ENCODE data around the gene NAGLU. TPM values are rescaled to one million over a fixed set of nuclear protein-coding genes. Genes with fewer than 3 reads are reported as not detected.
"Not testable (repeated sequence)": the region's sequence is repeated elsewhere in the genome, so short reads cannot be mapped to it uniquely, and the experiment has no call there.

Gene NAGLU
- total RNA-seq, 2 donors from 2014 or later: 18.1 to 19.3 TPM

- H3K4me1 Mint-ChIP-seq (ENCODE audit: low read depth in 2 of 2): peaks cover 8 to 10% of the 10 kb centered on the region in 2 donors
- no peaks in the 10 kb centered on the region for H3K27me3 Mint-ChIP-seq
- DNase-seq (ENCODE audit: low spot score) (no peak), ATAC-seq (no peak)
- H3K36me3 Mint-ChIP-seq: no peaks in the 10 kb centered on the region
- H3K4me3 Mint-ChIP-seq: no peak overlapping the region
- no peaks in the 10 kb centered on the region for H3K9me3 Mint-ChIP-seq
- no peak overlapping the region for H3K27ac Mint-ChIP-seq
Observed at GRCh38 chr17:42543190-42544079, 7.4 kb downstream of the NAGLU start.

GRCh38 chr17:42544874-42545283 is 8.8 kb downstream of the NAGLU start:
- no peaks in the 10 kb centered on the region for H3K36me3 Mint-ChIP-seq
- no peaks in the 10 kb centered on the region for H3K27me3 Mint-ChIP-seq
- DNase-seq (ENCODE audit: low spot score) (no peak), ATAC-seq (no peak)
- no peak overlapping the region for H3K4me3 Mint-ChIP-seq
- no peak overlapping the region for H3K27ac Mint-ChIP-seq
- peaks cover 16 to 17% of the 10 kb centered on the region in 2 donors for H3K4me1 Mint-ChIP-seq (ENCODE audit: low read depth in 2 of 2)
- H3K9me3 Mint-ChIP-seq: no peaks in the 10 kb centered on the region

- not testable (repeated sequence) for ATAC-seq; H3K27ac Mint-ChIP-seq; DNase-seq (ENCODE audit: low spot score); H3K27me3 Mint-ChIP-seq; H3K9me3 Mint-ChIP-seq; H3K4me3 Mint-ChIP-seq; H3K36me3 Mint-ChIP-seq
- peaks cover 15 to 18% of the 10 kb centered on the region in 2 donors for H3K4me1 Mint-ChIP-seq (ENCODE audit: low read depth in 2 of 2)
Observed at GRCh38 chr17:42545755-42546505, 9.9 kb downstream of the NAGLU start.

GRCh38 chr17:42547001-42547461 is 11.0 kb downstream of the NAGLU start:
- H3K27me3 Mint-ChIP-seq: no peaks in the 10 kb centered on the region
- DNase-seq (ENCODE audit: low spot score) (no peak), ATAC-seq (no peak)
- H3K36me3 Mint-ChIP-seq: no peaks in the 10 kb centered on the region
- no peaks in the 10 kb centered on the region for H3K9me3 Mint-ChIP-seq
- no peak overlapping the region for H3K27ac Mint-ChIP-seq
- H3K4me3 Mint-ChIP-seq: no peak overlapping the region
- peaks cover 13 to 14% of the 10 kb centered on the region in 2 donors for H3K4me1 Mint-ChIP-seq (ENCODE audit: low read depth in 2 of 2)

DNA sequence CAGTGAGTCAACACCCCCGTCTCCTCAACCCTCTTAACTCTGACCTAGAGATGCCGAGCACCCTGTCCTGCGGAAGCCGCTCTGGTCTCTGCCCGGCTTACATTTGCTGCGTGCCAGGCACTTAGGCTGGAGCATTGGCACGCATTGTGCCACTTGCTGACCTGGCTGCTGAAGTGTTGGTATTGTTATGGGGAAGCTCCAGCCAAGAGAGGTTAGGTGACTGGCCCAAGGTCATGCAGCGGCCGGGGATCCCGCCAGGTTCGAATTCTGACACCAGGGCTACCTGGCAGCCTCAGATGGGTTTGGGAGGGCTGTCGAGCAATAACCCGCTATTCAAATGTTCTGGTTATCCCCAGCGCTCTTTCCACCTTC is 11.6 kb downstream of the NAGLU start:
- Mint-ChIP-seq H3K9me3 (no peaks in the 10 kb centered on the region), H3K27me3 (no peaks in the 10 kb centered on the region), H3K4me1 (ENCODE audit: low read depth in 2 of 2) (peaks cover 13 to 14% of the 10 kb centered on the region in 2 donors), H3K4me3 (no peak overlapping the region), H3K27ac (no peak overlapping the region), H3K36me3 (no peaks in the 10 kb centered on the region)
- DNase-seq (ENCODE audit: low spot score) (no peak), ATAC-seq (no peak)

GRCh38 chr17:42548070-42548837 is 12.2 kb downstream of the NAGLU start:
- H3K4me1 Mint-ChIP-seq (ENCODE audit: low read depth in 2 of 2): peaks cover 13 to 14% of the 10 kb centered on the region in 2 donors
- ATAC-seq (peak; percentile 75 to 86), DNase-seq (ENCODE audit: low spot score) (no peak)
- H3K36me3 Mint-ChIP-seq: no peaks in the 10 kb centered on the region
- no peak overlapping the region for H3K27ac Mint-ChIP-seq
- no peaks in the 10 kb centered on the region for H3K27me3 Mint-ChIP-seq
- no peaks in the 10 kb centered on the region for H3K9me3 Mint-ChIP-seq
- peak overlapping the region; percentile 20 for H3K4me3 Mint-ChIP-seq

- peak overlapping the region in 1 of 2 donors; percentile 34 for H3K27ac Mint-ChIP-seq
- H3K27me3 Mint-ChIP-seq: no peaks in the 10 kb centered on the region
- DNase-seq (ENCODE audit: low spot score) (no peak), ATAC-seq (peak; percentile 3 to 51)
- no peaks in the 10 kb centered on the region for H3K36me3 Mint-ChIP-seq
- H3K4me3 Mint-ChIP-seq: peak overlapping the region; percentile 41
- H3K4me1 Mint-ChIP-seq (ENCODE audit: low read depth in 2 of 2): peaks cover 13 to 14% of the 10 kb centered on the region in 2 donors
- no peaks in the 10 kb centered on the region for H3K9me3 Mint-ChIP-seq
Observed at GRCh38 chr17:42548993-42549755, 13.1 kb downstream of the NAGLU start.

DNA sequence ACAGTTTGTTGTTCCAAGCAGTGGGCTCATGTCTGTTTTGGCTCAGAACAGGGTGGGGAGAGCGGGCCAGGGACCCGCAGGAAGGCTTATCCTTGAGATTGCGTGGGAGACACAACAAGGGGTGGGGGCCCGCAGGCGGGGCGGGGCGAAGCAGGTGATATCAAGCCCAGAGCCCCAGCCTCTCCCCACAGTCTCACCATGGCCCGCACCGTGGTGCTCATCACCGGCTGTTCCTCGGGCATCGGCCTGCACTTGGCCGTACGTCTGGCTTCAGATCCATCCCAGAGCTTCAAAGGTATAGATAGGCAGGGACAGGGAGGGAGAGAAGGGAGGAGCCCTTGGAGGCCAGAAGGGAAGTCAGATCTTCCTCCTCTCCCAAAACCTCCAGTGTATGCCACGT is 16.7 kb downstream of the NAGLU start, which contains the start of gene HSD17B1:
Gene HSD17B1 (plus strand): TSS at position 188 of the 400 bp plus-strand sequence. CDS start 11 bp downstream, at position 199.
- peak within 1 kb of the TSS; percentile 89 for H3K4me3 Mint-ChIP-seq
- not testable (repeated sequence) for H3K36me3 Mint-ChIP-seq; ATAC-seq; DNase-seq (ENCODE audit: low spot score); H3K9me3 Mint-ChIP-seq; H3K27me3 Mint-ChIP-seq
- peaks cover 23 to 29% of the 10 kb centered on the region in 2 donors for H3K4me1 Mint-ChIP-seq (ENCODE audit: low read depth in 2 of 2)
- H3K27ac Mint-ChIP-seq: peak within 1 kb of the TSS in 1 of 2 donors; percentile 37

DNA sequence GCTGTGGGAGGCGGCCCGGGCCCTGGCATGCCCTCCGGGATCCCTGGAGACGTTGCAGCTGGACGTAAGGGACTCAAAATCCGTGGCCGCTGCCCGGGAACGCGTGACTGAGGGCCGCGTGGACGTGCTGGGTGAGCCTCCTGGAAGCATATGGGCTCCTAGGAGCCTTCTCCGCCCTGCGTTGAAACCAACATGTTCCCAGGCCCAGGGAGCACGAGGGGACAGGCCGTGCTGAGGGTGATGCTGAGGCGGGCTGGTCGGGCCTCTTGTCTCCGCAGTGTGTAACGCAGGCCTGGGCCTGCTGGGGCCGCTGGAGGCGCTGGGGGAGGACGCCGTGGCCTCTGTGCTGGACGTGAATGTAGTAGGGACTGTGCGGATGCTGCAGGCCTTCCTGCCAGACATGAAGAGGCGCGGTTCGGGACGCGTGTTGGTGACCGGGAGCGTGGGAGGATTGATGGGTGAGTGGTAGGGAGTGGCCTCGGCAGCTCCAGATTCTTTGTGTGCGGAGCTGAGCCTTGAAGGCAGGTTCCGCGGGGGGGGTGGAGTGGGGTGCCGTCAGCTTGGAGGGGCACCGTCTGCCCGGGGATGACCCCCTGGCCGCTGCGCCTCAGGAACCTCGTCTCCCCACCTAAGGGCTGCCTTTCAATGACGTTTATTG is 17.2 kb downstream of the NAGLU start:
- peak overlapping the region in 1 of 2 donors; percentile 37 for H3K27ac Mint-ChIP-seq
- no peaks in the 10 kb centered on the region for H3K36me3 Mint-ChIP-seq
- DNase-seq (ENCODE audit: low spot score) (no peak), ATAC-seq (no peak)
- H3K4me1 Mint-ChIP-seq (ENCODE audit: low read depth in 2 of 2): peaks cover 23 to 29% of the 10 kb centered on the region in 2 donors
- H3K9me3 Mint-ChIP-seq: no peaks in the 10 kb centered on the region
- peak overlapping the region; percentile 89 for H3K4me3 Mint-ChIP-seq
- no peaks in the 10 kb centered on the region for H3K27me3 Mint-ChIP-seq

- Mint-ChIP-seq H3K27ac (peak overlapping the region; percentile 87 to 95), H3K4me3 (peak overlapping the region; percentile 89), H3K4me1 (ENCODE audit: low read depth in 2 of 2) (peaks cover 22 to 27% of the 10 kb centered on the region in 2 donors), H3K27me3 (no peaks in the 10 kb centered on the region), H3K36me3 (no peaks in the 10 kb centered on the region), H3K9me3 (no peaks in the 10 kb centered on the region)
- DNase-seq (ENCODE audit: low spot score): no peak
- no peak for ATAC-seq
Observed at GRCh38 chr17:42553866-42554249, 17.8 kb downstream of the NAGLU start.

DNA sequence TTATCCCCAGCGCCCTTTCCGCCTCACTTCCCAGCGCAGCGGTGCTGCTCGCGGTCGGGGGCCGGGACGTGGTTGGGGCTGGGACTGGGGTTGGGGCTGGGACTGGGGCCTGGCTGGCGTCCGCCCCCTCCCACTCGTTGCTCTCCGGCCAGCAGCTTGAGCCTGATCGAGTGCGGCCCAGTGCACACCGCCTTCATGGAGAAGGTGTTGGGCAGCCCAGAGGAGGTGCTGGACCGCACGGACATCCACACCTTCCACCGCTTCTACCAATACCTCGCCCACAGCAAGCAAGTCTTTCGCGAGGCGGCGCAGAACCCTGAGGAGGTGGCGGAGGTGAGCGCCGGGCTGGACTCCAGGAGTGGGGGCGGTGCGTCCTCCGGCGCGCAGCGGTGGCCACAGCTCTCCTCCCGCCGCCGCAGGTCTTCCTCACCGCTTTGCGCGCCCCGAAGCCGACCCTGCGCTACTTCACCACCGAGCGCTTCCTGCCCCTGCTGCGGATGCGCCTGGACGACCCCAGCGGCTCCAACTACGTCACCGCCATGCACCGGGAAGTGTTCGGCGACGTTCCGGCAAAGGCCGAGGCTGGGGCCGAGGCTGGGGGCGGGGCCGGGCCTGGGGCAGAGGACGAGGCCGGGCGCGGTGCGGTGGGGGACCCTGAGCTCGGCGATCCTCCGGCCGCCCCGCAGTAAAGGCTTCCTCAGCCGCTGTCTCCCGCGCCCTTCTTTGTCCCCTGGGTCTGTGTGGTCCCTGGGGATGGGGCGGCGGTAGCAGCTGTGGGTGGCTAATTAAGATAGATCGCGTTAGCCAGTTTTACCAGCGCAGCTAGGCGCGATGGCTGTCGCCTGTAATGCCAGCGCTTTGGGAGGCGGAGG is 18.4 kb downstream of the NAGLU start:
- H3K4me3 Mint-ChIP-seq: peak overlapping the region; percentile 89
- peaks cover 16 to 21% of the 10 kb centered on the region in 2 donors for H3K4me1 Mint-ChIP-seq (ENCODE audit: low read depth in 2 of 2)
- H3K9me3 Mint-ChIP-seq: no peaks in the 10 kb centered on the region
- H3K27me3 Mint-ChIP-seq: no peaks in the 10 kb centered on the region
- no peaks in the 10 kb centered on the region for H3K36me3 Mint-ChIP-seq
- DNase-seq (ENCODE audit: low spot score): peak; percentile 91
- peak overlapping the region; percentile 87 to 95 for H3K27ac Mint-ChIP-seq
- ATAC-seq: peak; percentile 93 to 96

All from natural killer cell treated with Interleukin-12 subunit alpha and Interleukin-12 subunit beta and Interleukin-15 and Interleukin-18, amount 100 ng/mL, for 72 hours (primary cell).